ENCODE results near the gene NR1H2.
A peak's percentile ranks its signal among the peaks of the same experiment; 100 is the strongest.
"Not testable (repeated sequence)": the region's sequence is repeated elsewhere in the genome, so short reads cannot be mapped to it uniquely, and the experiment has no call there.

NR1H2 gene

GRCh38 chr19:50379602-50380001, 3.3 kb downstream of the NR1H2 start:
- no peak for DNase-seq

- DNase-seq = no peak
Measured at GRCh38 chr19:50380137-50380536, 3.9 kb downstream of the NR1H2 start.

DNA sequence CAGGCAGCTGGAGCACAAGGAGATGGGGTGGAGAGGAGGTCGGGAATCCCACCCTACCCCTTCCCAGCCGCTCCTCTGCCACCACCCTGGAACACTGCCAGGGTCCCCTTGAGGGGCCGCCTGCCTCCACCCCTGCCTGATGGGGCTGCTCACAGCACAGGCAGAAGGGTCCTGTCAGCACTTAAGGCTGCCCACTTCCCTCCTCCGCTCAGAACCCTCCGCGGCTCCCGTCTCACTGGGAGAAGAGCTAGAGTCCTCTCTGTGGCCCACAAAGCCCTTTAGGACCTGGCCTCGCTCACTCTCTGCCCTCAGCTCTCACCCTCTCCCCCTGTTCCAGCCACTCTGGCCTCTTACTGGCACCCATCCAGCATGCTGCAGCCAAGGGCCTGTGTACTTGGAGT, 4.5 kb downstream of the NR1H2 start:
- no peak for DNase-seq

GRCh38 chr19:50381881-50382729, 5.8 kb downstream of the NR1H2 start:
- DNase-seq = no peak

DNA sequence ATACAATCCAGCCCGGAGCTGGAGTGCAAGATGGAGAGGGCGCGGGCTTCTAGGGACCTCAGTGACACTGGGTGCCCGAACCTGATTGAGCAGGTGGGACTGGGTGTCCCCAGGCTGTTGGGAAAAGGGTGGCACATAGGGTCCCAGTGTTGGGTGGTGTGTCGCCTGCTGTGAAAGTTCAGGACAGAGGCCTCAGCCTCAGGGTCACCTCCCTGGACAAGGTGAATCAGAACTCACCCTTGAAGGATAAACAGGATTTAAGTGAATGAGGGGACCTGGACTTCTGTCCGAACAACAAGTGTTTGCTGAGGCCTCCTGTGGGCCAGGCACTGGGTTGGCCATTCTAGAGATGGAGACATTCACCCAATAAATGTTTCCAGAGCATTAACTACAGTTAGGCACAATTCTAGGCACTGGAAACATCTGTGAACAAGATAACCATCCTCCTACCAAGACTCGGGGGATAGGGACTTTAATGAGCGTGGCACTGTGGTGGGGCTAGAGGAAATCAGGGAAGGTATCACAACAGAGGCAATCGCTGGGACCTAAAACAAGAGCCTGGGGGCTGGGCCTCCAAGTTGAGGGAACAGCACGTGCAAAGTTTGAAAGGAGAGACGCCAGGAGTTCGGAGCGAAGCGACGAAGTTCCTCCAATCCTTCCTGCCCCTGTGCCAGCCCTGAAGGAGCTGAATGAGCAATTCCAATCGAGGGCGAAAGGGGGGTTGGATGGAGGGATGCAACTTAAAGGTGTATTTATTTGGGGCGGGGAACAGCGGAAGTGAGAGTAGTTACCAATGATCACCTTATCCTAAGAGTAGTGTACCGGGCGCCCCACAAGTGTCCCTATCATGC, 7.0 kb downstream of the NR1H2 start:
- DNase-seq = no peak

DNA sequence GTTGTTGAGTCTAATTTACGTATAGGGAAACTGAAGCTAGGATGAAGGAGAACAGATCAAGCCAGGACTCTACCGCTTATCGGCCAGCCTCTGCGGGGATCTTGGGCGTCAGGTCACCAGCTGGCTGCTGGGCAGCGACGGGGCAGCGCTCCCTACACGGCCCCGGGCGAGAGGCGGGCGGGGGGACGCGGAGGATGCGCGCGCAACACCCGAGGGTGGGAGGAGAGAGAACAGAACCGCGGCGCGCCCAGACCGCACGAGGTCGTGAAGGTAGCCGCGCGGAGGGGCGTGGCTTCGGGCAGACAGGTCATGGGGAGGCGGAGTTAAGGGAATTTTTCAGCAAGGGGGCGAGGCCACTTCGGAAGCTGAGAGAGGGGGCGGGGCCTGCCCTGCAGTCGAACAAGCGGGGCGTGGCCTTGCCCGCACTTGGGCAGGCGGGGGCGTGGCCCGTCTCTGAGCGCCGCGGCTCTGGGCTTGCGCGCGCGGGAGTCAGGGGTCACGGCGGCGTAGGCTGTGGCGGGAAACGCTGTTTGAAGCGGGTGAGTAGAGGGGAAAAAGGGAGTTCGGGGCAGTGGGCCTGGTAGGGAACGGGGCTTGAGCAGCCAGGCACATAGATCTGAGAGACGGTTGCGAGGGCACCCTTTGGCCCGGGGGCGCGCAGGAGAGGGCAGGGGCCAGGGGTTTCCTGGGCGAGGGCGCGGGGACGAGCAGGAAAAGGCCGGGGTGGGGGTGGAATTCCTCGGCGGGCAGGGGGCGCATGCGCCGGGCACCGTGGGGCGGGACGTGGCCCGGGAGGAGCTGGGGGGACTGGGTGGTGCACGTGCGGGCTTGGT, 7.8 kb downstream of the NR1H2 start, which contains the start of gene POLD1:
POLD1 (plus strand) TSS at position 496 of the 833 bp plus-strand sequence. CDS start 14,505 bp downstream, outside the sequence.
- peak; percentile 99 for DNase-seq

- no peak for DNase-seq
Measured at GRCh38 chr19:50384685-50385535, 8.7 kb downstream of the NR1H2 start.

GRCh38 chr19:50387176-50387867, 11.1 kb downstream of the NR1H2 start:
- DNase-seq = peak; percentile 58

DNA sequence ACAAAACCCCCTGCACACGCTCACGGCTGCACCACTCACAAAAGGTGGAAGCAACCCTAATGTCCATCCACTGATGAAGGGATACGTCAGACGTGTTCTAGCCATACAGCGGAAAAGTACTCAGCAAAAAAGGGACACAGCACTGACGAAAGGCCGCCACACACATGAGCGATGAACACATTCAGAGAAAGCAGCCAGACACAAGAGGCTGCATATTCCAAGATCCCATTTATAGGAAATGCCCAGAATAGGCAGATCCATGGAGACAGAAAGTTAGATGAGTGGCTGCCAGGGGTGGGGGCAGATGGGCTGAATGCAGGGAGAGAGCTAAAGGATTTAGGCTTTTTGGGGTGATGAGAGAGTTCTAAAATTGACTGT, 11.6 kb downstream of the NR1H2 start:
- no peak for DNase-seq

DNA sequence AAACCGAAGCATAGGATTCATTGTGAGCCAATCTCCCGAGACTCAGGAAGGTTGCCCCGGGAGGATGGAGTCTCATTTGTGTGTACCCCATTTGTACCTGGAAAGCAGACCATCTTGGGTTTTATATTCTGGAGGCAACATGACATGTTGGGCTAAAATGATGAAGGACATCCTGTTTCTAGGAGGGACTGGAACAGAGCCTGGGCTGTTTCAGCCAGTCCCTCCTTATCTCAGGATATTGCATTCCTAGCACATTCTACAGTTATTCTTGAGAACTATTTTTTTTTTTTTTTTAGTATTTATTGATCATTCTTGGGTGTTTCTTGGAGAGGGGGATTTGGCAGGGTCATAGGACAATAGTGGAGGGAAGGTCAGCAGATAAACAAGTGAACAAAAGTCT, 14.0 kb downstream of the NR1H2 start:
- DNase-seq = not testable (repeated sequence)

DNA sequence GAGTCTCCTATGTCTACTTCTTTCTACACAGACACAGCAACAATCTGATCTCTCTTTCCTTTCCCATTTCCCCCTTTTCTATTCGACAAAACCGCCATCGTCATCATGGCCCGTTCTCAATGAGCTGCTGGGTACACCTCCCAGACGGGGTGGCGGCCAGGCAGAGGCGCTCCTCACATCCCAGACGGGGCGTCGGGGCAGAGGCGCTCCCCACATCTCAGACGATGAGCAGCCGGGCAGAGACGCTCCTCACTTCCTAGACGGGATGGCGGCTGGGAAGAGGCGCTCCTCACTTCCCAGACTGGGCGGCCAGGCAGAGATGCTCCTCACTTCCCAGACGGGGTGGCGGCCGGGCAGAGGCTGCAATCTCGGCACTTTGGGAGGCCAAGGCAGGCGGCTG, 14.7 kb downstream of the NR1H2 start:
- not testable (repeated sequence) for DNase-seq

GRCh38 chr19:50392759-50393158, 16.5 kb downstream of the NR1H2 start:
- no peak for DNase-seq

GRCh38 chr19:50393589-50393988, 17.3 kb downstream of the NR1H2 start:
- DNase-seq = no peak

- DNase-seq = no peak
Measured at GRCh38 chr19:50394017-50394416, 17.8 kb downstream of the NR1H2 start.

GRCh38 chr19:50398675-50399367, 22.6 kb downstream of the NR1H2 start:
- no peak for DNase-seq

DNA sequence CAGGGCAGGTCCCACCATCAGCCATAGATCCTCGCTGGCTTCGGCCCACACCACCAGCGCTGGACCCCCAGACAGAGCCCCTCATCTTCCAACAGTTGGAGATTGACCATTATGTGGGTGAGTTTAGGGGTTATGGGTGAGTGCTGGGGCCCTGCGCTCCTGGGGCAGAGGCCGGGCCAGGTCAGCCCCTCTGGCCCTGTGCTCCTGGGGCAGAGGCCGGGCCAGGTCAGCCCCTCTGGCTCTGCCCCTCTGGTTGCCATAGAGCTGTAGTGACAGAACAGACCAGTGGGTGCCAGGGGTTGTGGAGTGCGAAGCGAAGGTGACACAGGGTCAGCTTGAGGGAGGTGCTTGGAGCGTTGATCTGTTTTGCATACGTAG, 23.1 kb downstream of the NR1H2 start:
- DNase-seq = no peak

DNA sequence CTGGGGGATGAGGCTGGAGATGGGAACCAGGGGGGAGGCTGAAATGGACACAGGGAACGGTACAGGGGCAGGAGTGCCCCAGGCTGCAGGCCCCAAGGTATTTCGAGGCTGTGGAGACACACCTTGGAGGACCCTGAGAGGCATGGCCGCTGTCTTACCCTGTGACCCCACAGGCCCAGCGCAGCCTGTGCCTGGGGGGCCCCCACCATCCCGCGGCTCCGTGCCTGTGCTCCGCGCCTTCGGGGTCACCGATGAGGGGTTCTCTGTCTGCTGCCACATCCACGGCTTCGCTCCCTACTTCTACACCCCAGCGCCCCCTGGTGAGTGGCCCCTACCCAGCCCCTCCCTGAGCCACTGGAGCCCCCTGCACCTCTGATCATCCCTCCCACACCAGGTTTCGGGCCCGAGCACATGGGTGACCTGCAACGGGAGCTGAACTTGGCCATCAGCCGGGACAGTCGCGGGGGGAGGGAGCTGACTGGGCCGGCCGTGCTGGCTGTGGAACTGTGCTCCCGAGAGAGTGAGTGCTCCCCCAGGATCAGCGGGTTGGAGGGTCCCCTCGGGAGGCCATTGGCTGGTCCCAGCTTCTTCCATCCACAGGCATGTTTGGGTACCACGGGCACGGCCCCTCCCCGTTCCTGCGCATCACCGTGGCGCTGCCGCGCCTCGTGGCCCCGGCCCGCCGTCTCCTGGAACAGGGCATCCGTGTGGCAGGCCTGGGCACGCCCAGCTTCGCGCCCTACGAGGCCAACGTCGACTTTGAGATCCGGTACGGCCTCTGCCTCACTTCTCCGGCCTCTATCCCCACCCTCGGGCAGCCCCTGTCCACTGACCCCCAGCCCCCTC, 25.6 kb downstream of the NR1H2 start:
- DNase-seq = no peak

DNA sequence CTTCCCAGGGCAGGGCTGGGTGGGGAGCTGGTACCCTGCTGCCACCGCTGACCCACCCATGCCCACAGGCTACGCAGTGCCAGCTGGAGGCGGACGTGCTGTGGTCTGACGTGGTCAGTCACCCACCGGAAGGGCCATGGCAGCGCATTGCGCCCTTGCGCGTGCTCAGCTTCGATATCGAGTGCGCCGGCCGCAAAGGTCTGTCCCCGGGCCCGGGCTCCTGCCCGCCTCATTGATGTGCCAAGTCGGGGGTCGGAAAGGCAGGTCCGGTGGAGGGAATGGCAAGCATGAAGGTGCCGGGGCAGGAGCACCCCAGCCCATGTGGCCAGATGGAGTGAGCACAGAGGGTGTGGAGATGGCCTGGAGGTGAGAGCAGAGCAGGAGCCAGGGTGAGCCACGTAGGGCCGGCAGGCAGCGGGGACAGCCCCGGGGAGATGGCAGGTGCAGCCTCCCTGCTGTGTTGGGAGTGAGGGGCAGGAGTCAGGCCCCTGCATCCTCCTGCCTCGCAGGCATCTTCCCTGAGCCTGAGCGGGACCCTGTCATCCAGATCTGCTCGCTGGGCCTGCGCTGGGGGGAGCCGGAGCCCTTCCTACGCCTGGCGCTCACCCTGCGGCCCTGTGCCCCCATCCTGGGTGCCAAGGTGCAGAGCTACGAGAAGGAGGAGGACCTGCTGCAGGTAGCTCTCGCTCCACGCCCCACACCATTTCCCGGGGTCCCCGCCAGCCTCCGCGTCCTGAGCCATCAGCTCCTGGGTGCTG, 26.5 kb downstream of the NR1H2 start:
- no peak for DNase-seq

All from CD4-positive, alpha-beta T cell treated with Interleukin-15 for 1 hour (primary cell).